Measurements from ENCODE around the gene PLA2G6.

Gene PLA2G6

GRCh38 chr22:38110863-38111852, 70.5 kb downstream of the PLA2G6 start:
- DNase-seq (ENCODE audit: low read depth in 2 of 2, low spot score in 1 of 2): no peak

GRCh38 chr22:38110008-38110862, 71.4 kb downstream of the PLA2G6 start, which contains the start of gene BAIAP2L2:
Gene BAIAP2L2 (minus strand): TSS chr22:38110684. CDS start chr22:38110525, 159 bp downstream.
- DNase-seq (ENCODE audit: low read depth in 2 of 2, low spot score in 1 of 2): no peak

GRCh38 chr22:38109371-38110001, 72.1 kb downstream of the PLA2G6 start:
- no peak for DNase-seq (ENCODE audit: low read depth in 2 of 2, low spot score in 1 of 2)

GRCh38 chr22:38108561-38109319, 72.9 kb downstream of the PLA2G6 start:
- DNase-seq (ENCODE audit: low read depth in 2 of 2, low spot score in 1 of 2): no peak

- DNase-seq (ENCODE audit: low read depth in 2 of 2, low spot score in 1 of 2): no peak
These were observed 73.7 kb downstream of the PLA2G6 start for GRCh38 chr22:38107692-38108515.

GRCh38 chr22:38106814-38107578, 74.6 kb downstream of the PLA2G6 start:
- no peak for DNase-seq (ENCODE audit: low read depth in 2 of 2, low spot score in 1 of 2)

- no peak for DNase-seq (ENCODE audit: low read depth in 2 of 2, low spot score in 1 of 2)
These were observed 77.5 kb downstream of the PLA2G6 start for GRCh38 chr22:38104084-38104483.

GRCh38 chr22:38103641-38104040, 78.0 kb downstream of the PLA2G6 start:
- DNase-seq (ENCODE audit: low read depth in 2 of 2, low spot score in 1 of 2): no peak

- DNase-seq (ENCODE audit: low read depth in 2 of 2, low spot score in 1 of 2): no peak
These were observed 83.0 kb downstream of the PLA2G6 start for GRCh38 chr22:38098410-38099249.

GRCh38 chr22:38097557-38098409, 83.8 kb downstream of the PLA2G6 start:
- DNase-seq (ENCODE audit: low read depth in 2 of 2, low spot score in 1 of 2): no peak

GRCh38 chr22:38097058-38097457, 84.6 kb downstream of the PLA2G6 start:
- no peak for DNase-seq (ENCODE audit: low read depth in 2 of 2, low spot score in 1 of 2)

- no peak for DNase-seq (ENCODE audit: low read depth in 2 of 2, low spot score in 1 of 2)
These were observed 92.2 kb downstream of the PLA2G6 start for GRCh38 chr22:38089474-38089851.

GRCh38 chr22:38088629-38089473, 92.8 kb downstream of the PLA2G6 start:
- DNase-seq (ENCODE audit: low read depth in 2 of 2, low spot score in 1 of 2): no peak

- no peak for DNase-seq (ENCODE audit: low read depth in 2 of 2, low spot score in 1 of 2)
These were observed 93.8 kb downstream of the PLA2G6 start for GRCh38 chr22:38087855-38088254.

GRCh38 chr22:38086942-38087341, 94.7 kb downstream of the PLA2G6 start:
- DNase-seq (ENCODE audit: low read depth in 2 of 2, low spot score in 1 of 2): no peak
